CD14-positive monocyte (primary cell): ENCODE measurements around the gene UBE2N. TPM values are rescaled to one million over a fixed set of nuclear protein-coding genes. Genes with fewer than 3 reads are reported as not detected.

Experiments
- DNase-seq, 3 donors: peaks; one replicate each; pipeline ENCODE4 v3.0.0-alpha.2; 2011 to 2022
- H2AFZ ChIP-seq: 2 replicates; pipeline ENCODE4 v1.6.0; 2012; ENCODE audit warnings: mild to moderate bottlenecking, low read depth, low read length, inconsistent platforms; ENCODE audit not compliant: insufficient read depth, poor library complexity, severe bottlenecking
- H3K27ac ChIP-seq, 2 donors: 1 replicate in 1 of 2; 2 replicates in 1 of 2; pipeline ENCODE4 v1.5.1; 2012 to 2013; ENCODE audit warnings: low read length in 2 of 2, control low read depth in 1 of 2, inconsistent platforms in 1 of 2, low read depth in 1 of 2, mild to moderate bottlenecking in 1 of 2
- H3K27me3 ChIP-seq, 2 donors: one replicate each; pipeline versions ENCODE4 v1.6.0 to v1.6.1; 2011 to 2013; ENCODE audit warnings: low read length in 2 of 2; ENCODE audit not compliant: control insufficient read depth in 2 of 2, insufficient read depth in 2 of 2
- H3K36me3 ChIP-seq, 2 donors: replicated peaks in 1 of 2; 1 replicate in 1 of 2; 2 replicates in 1 of 2; pipeline versions ENCODE4 v1.5.1 to v1.6.1; 2012 to 2013; ENCODE audit warnings: low read length in 2 of 2, control low read depth in 1 of 2, inconsistent platforms in 1 of 2, mild to moderate bottlenecking in 1 of 2; ENCODE audit not compliant: insufficient read depth in 2 of 2, control insufficient read depth in 1 of 2
- H3K4me1 ChIP-seq, 2 donors: 1 replicate in 1 of 2; 2 replicates in 1 of 2; pipeline versions ENCODE4 v1.5.1 to v1.6.1; 2012 to 2013; ENCODE audit warnings: low read length in 2 of 2, control low read depth in 1 of 2, inconsistent platforms in 1 of 2, mild to moderate bottlenecking in 1 of 2, moderate library complexity in 1 of 2; ENCODE audit not compliant: insufficient read depth in 2 of 2, control insufficient read depth in 1 of 2
- H3K4me2 ChIP-seq: replicated peaks from 2 replicates; pipeline ENCODE3; 2012; ENCODE audit warnings: low read length, moderate library complexity, mild to moderate bottlenecking; ENCODE audit not compliant: poor library complexity, severe bottlenecking; ENCODE audit errors: extremely low read depth
- H3K4me3 ChIP-seq, 3 experiments: fragments of 200-600 bp in 1 of 3; sonication (generic) in 1 of 3; replicated peaks in 1 of 3; 1 replicate in 2 of 3; 2 replicates in 1 of 3; pipeline ENCODE4 v1.5.1; 2011 to 2013; ENCODE audit warnings: low read length in 3 of 3, mild to moderate bottlenecking in 3 of 3, control low read depth in 2 of 3, low read depth in 2 of 3, inconsistent platforms in 1 of 3, moderate library complexity in 1 of 3
- H3K79me2 ChIP-seq: 2 replicates; pipeline ENCODE4 v1.6.0; 2012; ENCODE audit warnings: mild to moderate bottlenecking, control low read depth, inconsistent platforms, low read length, moderate library complexity; ENCODE audit not compliant: insufficient read depth
- H3K9ac ChIP-seq: 2 replicates; pipeline ENCODE4 v1.6.0; 2017; ENCODE audit warnings: low read length, mild to moderate bottlenecking; ENCODE audit not compliant: insufficient read depth, poor library complexity, severe bottlenecking
- H3K9me3 ChIP-seq, 2 donors: replicated peaks in 1 of 2; 1 replicate in 1 of 2; 2 replicates in 1 of 2; pipeline versions ENCODE4 v1.5.1 to v1.6.1; 2012 to 2013; ENCODE audit warnings: low read length in 2 of 2, control low read depth in 1 of 2; ENCODE audit not compliant: control insufficient read depth in 1 of 2, insufficient read depth in 1 of 2
- H4K20me1 ChIP-seq: 2 replicates; pipeline ENCODE4 v1.6.0; 2012; ENCODE audit warnings: mild to moderate bottlenecking, low read length, control low read depth, moderate library complexity; ENCODE audit not compliant: insufficient read depth
- H3K27ac Mint-ChIP-seq, 7 donors: one replicate each; pipeline ENCODE4 v1.8.0; 2020; ENCODE audit warnings: mild to moderate bottlenecking in 7 of 7, mixed read lengths in 7 of 7, moderate library complexity in 6 of 7, inconsistent platforms in 2 of 7
- H3K27me3 Mint-ChIP-seq, 3 donors: one replicate each; pipeline ENCODE4 v1.8.0; 2021 to 2022; ENCODE audit warnings: low read depth in 3 of 3, mild to moderate bottlenecking in 3 of 3, mixed read lengths in 3 of 3, moderate library complexity in 3 of 3, inconsistent platforms in 1 of 3
- H3K36me3 Mint-ChIP-seq, 2 donors: one replicate each; pipeline ENCODE4 v1.8.0; 2020; ENCODE audit warnings: mixed read lengths in 2 of 2, inconsistent platforms in 1 of 2, mild to moderate bottlenecking in 1 of 2
- H3K4me1 Mint-ChIP-seq: one replicate; pipeline ENCODE4 v1.8.0; 2020; ENCODE audit warnings: mild to moderate bottlenecking, mixed read lengths
- H3K4me3 Mint-ChIP-seq, 2 donors: one replicate each; pipeline ENCODE4 v1.8.0; 2020; ENCODE audit warnings: mild to moderate bottlenecking in 2 of 2, mixed read lengths in 2 of 2, moderate library complexity in 1 of 2
- H3K9me3 Mint-ChIP-seq, 7 donors: one replicate each; pipeline ENCODE4 v1.8.0; 2020 to 2022; ENCODE audit warnings: mixed read lengths in 7 of 7, mild to moderate bottlenecking in 6 of 7, moderate library complexity in 6 of 7, inconsistent platforms in 2 of 7
- WGBS: methylation state at CpG from one replicate; pipeline ENCODE4 v1.1.5; 2013; ENCODE audit warnings: missing lambda C conversion rate; ENCODE audit not compliant: insufficient coverage; 5-methylcytosine and 5-hydroxymethylcytosine counted together
- intact Hi-C, 2 donors: fragments of 100-400 bp; cut with micrococcal nuclease; formaldehyde crosslinking; loops; one replicate each; pipeline versions ENCODE4 v1.15.0 to v1.15.1; 2023
- polyA plus RNA-seq, 3 donors: library from polyadenylated mRNA; depleted of rRNA in 1 of 3; unstranded in 2 of 3; stranded (reverse) in 1 of 3; fragments of 300-500 nt in 2 of 3; fragments of >200 nt in 1 of 3; fragmentation: Illumina TruSeq in 2 of 3; gene quantifications; 1 replicate in 2 of 3; 2 replicates in 1 of 3; pipeline ENCODE4 v1.2.3, GENCODE V29; 2012 to 2021
- TF ChIP-seq, protein P1 (sequence below): fragments of 200-600 bp; IDR thresholded peaks from one replicate; pipeline ENCODE4 v1.8.0; 2022; ENCODE audit warnings: antibody characterized with exemption, mild to moderate bottlenecking

The UBE2N gene
- polyA plus RNA-seq, 3 donors: 31.2 to 119 (median 108) TPM

DNA sequence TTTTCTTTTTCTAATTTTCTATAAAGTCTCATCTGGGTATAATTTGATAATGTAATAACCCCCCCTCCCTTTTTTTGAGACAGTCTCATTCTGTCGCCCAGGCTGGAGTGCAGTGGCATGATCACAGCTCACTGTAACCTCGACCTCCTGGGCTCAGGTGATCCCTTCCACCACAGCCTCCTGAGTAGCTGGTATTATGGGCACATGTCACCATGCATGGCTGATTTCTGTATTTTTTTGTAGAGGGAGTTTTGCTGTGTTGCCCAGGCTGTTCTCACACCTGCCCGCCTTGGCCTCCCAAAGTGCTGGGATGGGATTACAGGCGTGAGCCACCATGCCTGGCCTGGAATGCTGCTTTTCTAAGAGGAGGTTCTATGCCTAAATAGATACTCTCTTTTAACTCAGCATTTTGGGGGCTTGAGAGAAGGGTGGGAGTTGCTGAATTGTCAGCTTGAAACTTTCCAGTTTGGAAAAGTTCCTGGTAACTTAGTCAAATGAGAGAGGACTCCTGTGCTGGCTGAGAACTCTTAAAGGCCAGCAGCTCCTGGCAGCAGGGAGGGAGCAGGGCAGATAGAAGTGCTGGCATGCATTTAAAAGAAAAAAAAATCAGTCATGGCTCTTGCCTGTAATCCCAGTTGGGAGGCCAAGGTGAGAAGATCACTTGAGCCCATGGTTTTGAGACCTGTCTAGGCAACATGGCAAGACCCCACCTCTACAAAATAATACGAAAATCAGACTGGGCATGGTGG lies 51.0 kb downstream of the UBE2N start:
- peaks cover 82% of the 10 kb centered on the region for H3K79me2 ChIP-seq
- H3K4me1 ChIP-seq: peaks cover 14 to 16% of the 10 kb centered on the region in 2 donors

DNA sequence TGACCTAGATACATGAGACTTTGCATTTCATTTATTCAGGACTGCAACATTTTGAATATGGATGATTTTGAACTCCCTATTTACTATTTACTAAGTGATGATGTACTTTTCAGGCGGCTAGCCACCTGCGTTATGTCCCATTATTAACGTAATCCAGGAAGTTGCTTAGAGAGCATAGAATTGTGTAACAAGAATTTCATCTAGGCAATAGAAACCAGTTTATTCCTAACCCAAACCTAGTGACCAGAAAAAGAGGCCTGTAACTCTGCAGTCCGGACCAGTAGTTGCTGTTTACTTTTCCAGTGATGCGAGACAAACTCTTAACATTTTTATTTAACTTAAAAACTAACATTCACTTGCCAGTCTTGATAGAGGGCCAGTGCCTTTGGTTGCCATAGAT lies 51.7 kb downstream of the UBE2N start:
- H3K4me3 Mint-ChIP-seq: no peak overlapping the region
- H3K9me3 ChIP-seq: no peaks in the 10 kb centered on the region
- H3K9ac ChIP-seq: no peak overlapping the region
- H3K27me3 ChIP-seq: no peaks in the 10 kb centered on the region
- intact Hi-C loops: loop anchor here in 1 of 2 donors (10.0 kb wide), 1 partner anchor 605 kb away; no protein-coding TSS in a partner anchor
- H3K4me2 ChIP-seq: no peak overlapping the region
- peak in 1 of 3 donors; percentile 35 for DNase-seq
- TF ChIP-seq, protein P1, sequence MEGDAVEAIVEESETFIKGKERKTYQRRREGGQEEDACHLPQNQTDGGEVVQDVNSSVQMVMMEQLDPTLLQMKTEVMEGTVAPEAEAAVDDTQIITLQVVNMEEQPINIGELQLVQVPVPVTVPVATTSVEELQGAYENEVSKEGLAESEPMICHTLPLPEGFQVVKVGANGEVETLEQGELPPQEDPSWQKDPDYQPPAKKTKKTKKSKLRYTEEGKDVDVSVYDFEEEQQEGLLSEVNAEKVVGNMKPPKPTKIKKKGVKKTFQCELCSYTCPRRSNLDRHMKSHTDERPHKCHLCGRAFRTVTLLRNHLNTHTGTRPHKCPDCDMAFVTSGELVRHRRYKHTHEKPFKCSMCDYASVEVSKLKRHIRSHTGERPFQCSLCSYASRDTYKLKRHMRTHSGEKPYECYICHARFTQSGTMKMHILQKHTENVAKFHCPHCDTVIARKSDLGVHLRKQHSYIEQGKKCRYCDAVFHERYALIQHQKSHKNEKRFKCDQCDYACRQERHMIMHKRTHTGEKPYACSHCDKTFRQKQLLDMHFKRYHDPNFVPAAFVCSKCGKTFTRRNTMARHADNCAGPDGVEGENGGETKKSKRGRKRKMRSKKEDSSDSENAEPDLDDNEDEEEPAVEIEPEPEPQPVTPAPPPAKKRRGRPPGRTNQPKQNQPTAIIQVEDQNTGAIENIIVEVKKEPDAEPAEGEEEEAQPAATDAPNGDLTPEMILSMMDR: no peak
- no peak overlapping the region for H3K27ac Mint-ChIP-seq
- H3K4me1 ChIP-seq: peaks cover 14 to 16% of the 10 kb centered on the region in 2 donors
- H3K79me2 ChIP-seq: peaks cover 89% of the 10 kb centered on the region
- H4K20me1 ChIP-seq: peaks cover 80% of the 10 kb centered on the region
- WGBS: no CpG with 5 or more reads among the region's 5 CpGs
- peaks cover 0 to 2% (median 0%) of the 10 kb centered on the region in 3 donors for H3K27me3 Mint-ChIP-seq
- H3K36me3 ChIP-seq: peaks cover 2 to 14% of the 10 kb centered on the region in 2 donors
- peaks cover 25% of the 10 kb centered on the region for H3K4me1 Mint-ChIP-seq
- no peak overlapping the region for H3K27ac ChIP-seq
- peaks cover 15 to 33% of the 10 kb centered on the region in 2 donors for H3K36me3 Mint-ChIP-seq
- no peak overlapping the region for H3K4me3 ChIP-seq
- no peaks in the 10 kb centered on the region for H3K9me3 Mint-ChIP-seq
- H2AFZ ChIP-seq: no peak overlapping the region

More for the DNA sequence above, 51.0 kb downstream of the UBE2N start:
- TF ChIP-seq, protein P1: no peak
- Histone ChIP-seq H3K36me3 (peaks cover 7 to 17% of the 10 kb centered on the region in 2 donors), H3K4me3 (no peak overlapping the region), H3K9me3 (no peaks in the 10 kb centered on the region), H3K4me2 (no peak overlapping the region), H3K9ac (no peak overlapping the region), H3K27ac (no peak overlapping the region), H3K27me3 (no peaks in the 10 kb centered on the region), H4K20me1 (peaks cover 74% of the 10 kb centered on the region), H2AFZ (no peak overlapping the region)
- Mint-ChIP-seq H3K4me3 (no peak overlapping the region), H3K9me3 (no peaks in the 10 kb centered on the region), H3K27me3 (peaks cover 0 to 2% (median 0%) of the 10 kb centered on the region in 3 donors), H3K4me1 (peaks cover 22% of the 10 kb centered on the region), H3K36me3 (peaks cover 12 to 35% of the 10 kb centered on the region in 2 donors), H3K27ac (peak overlapping the region in 3 of 7 donors; percentile 28 to 71 (median 40))
- DNase-seq: no peak
- 78% methylated on average over 1 of the region's 5 CpGs for WGBS
- intact Hi-C loops: loop anchor here in 1 of 2 donors (10.0 kb wide), 1 partner anchor 606 kb away; no protein-coding TSS in a partner anchor
